NCI-H1092 (cell line): ENCODE results near the gene TLE5.
"Not testable (repeated sequence)": the region's sequence is repeated elsewhere in the genome, so short reads cannot be mapped to it uniquely, and the experiment has no call there.

Experiments
- DNase-seq: peaks from one replicate; lab custom pipeline; 2025; lab: John Stamatoyannopoulos, UW

The TLE5 gene

DNA sequence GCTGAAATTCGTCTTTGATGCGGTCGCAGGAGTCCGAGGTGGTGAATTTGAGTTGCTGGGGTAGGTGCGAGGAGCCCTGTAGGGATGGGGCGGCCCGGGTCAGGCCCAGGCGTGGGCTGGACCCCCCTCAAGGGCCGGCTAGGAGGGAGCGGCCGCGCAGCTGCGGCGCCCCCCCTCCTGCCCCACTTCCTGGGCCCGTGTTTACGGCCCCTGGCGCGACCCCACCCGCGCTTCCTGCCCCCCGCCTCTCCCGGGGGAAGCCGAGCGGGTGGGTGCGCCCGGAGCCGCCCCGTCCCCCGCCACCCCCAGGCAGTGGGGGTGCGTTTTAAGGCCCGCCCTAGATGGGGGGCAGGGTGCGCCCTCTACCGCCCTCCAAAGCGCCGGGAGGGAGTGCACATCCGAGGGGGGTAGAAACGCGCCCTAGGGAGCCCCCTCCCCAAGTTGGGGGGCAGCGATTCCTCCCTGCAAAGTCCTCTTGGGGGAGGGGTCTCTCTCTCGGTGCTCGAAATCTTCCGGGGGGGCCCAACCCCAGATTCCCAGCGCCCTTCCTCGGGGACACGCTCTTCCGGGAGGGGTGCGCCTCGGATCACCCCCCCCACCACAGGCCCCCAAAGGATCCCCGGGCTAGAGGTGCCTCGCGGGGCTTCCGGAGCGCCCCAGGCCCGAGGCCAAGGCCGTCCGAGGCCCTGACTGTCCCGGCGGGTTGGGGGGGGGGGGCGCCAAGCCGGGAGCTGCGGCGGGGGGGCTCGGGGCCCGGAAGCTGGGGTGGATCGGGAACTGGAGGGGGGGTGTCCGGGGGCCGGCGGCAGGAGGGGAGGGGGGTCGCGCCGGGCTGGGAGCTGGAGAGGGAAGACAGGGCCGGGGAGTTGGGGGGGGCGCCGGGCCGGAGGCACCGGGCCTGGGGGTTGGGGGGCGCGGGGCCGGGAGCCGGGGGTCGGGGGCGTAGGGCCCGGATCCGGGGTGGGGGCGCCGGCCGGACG is 823 bp downstream of the TLE5 start:
- no peak for DNase-seq

DNA sequence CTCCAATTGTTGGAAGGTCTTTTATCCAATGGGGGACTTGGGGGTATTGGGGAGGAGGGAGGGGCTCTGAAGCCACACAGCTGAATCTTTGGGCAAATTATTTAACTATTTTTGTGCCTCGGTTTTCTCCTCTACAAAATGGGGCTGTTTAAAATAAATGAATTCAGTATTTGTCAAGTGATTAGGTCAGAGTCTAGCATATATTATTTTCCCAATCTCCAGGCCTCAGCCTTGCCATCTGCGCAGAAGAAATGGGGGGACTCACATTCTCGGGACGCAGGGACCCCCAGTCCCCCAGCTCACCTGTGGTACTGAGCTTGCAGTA is 1.5 kb downstream of the TLE5 start:
- no peak for DNase-seq

DNA sequence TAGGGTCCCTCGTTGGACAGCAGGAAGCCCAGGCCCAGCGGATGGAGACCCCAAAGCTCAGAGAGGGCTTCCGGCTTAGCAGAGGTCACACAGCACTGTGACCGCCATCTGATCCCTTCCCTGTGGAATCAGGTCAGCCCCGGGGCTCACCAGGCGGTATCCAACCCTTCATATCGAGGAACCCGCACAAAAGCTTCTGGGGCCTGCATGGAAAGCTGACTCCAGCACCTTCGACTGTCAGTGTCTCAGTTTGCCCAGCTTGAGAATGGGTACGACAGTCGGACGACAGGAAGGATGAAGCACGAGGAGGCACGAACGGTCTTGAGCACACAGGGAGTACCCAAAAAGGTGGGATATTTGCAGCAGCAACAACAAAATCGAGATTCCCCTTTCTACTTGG is 2.6 kb downstream of the TLE5 start:
- DNase-seq: no peak

DNA sequence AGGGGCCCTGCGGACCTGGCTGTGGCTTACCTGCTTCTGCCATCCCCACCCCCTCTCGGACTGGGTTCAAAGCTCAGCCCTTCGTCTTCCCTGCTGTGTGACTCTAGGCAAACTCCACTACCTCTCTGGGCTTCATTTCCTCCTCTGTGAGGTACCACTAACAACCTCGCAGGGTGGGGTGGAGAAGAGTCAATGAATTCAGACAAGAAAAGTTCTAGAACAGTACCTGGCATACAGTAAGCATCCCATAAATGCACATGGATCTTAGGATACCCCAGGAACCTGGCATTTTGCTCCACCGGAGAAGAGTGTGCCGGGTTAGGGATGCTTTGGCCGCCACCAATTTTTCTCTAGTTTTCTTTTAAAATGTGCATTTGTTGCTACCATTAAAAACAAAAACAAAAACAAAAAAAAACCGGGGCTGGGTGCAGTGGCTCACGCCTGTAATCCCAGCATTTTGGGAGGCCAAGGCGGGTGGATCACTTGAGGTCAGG is 3.4 kb downstream of the TLE5 start:
- DNase-seq: no peak

DNA sequence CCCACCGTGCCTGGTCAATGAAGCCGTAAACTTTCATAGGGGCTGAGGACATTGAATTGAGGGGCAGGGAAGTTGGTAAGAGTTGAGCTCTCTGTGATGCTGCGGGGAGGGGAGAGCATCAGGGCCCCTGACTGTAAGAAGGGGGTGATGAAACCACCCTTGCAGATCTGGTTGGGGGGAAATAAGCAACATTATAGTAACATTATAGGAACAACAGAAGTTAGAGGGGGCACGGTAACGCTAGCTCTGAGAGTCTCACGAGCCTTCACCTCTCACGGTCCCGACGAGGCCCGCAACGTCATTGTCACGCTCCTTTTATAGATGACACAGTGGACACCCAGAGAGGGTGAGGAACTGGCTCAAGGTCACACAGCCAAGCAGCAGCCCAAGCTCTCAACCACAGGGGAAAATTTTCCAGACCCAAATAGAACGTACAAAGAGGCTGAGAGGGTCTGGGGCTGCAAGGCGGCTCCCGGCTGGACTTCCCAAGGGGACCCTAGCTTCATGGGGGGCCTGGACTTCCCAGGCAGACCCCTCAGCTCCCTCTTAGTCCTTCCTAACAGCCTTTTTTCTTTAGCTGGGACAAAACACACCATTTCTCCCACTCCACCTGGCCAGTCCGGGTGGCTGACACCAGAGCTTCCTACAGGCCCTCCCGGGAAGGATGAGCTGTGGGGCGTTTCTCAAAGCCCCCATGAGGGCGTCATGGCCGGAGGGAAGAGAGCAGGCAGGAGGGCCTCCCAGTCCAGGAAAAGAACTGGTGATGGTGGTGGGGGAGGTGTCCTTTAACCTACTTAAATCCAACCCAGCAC is 4.1 kb downstream of the TLE5 start:
- DNase-seq: no peak

DNA sequence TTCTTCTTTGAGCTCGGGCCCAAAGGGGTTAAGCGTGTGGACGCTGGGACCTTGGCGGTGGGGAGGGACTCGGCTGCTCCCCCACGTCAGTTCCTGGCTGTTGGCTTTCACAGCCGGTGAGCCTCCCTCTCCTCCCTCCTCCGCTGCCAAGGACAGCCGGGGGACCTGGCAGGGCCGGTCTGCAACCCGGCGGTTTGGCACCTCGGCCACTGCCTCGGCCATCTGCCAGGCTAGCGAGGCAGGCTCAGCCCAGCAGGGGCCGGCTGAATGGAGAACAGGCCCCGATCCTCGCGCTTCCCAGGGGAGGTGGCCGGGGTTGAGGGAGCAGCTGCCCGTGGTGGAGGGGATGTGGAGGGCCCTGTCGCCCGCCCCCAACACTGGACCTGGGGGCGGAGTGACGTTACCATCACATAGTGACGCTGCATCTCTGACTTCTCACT is 5.0 kb downstream of the TLE5 start:
- peak; percentile 86 for DNase-seq

DNA sequence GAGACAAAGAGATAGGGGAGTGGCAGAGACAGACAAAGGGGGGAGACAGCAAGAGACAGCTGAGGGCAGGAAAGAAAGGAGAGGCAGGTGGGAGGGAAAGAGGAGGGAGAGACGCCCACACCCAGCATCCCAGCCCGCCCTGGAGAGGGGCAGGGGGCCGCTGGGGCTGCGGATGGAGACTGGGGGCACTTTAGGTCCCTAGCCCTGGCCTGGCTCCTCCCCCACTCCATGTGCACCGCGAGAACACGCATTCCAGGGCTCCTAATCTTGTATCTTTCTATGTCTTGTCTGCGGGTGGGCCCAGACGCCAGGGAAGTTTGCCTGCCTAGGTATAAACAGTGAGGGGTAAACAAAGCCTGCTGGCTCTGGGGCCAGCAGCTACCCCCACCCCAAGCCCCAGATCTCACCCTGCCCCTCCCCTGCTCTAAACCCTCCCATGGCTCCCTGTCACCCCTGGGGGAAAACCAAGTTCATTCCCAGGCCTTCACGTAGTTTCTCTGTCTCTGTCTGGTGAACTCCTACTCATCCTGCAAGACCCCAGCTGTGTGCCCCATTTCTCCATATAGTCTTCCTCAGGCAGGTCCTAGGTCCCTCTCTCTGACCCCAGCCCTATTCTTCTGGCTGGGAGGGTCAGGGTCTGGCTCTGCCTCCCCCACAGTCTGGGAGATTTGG is 5.7 kb downstream of the TLE5 start:
- DNase-seq: no peak

DNA sequence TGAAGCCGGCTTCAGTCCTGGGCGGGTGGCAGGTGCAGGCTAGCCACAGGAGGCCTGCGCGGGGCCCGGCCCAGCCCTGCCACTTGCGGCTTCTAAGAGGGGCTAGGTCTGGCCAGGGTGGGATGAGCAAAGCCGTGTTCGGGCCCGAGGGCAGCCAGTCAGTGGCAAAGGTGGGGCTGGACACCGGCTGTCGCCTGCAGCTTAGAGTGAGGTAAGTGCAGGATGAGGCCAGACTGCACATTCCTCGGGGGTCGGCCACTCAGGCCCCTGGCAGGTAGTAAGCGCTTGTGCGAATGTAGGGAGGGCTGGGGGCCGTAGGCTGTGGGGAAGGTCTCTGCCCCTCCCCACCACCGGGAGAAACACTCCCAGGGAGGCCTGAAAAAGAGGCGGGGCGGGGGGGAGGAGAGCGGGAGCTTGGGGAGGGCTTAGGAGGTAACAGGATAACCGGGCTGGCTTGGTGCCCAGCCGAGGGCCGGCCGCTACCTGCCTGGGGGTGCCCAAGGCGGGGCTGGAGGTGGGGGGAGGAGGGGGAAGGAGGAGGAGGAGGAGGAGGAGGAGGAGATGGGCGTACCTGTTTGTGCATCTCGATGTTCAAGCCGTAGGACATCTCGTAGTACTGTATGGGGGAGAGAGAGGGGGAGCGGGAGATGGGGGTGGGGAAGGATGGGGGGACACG is 6.4 kb downstream of the TLE5 start:
- DNase-seq: peak; percentile 63

DNA sequence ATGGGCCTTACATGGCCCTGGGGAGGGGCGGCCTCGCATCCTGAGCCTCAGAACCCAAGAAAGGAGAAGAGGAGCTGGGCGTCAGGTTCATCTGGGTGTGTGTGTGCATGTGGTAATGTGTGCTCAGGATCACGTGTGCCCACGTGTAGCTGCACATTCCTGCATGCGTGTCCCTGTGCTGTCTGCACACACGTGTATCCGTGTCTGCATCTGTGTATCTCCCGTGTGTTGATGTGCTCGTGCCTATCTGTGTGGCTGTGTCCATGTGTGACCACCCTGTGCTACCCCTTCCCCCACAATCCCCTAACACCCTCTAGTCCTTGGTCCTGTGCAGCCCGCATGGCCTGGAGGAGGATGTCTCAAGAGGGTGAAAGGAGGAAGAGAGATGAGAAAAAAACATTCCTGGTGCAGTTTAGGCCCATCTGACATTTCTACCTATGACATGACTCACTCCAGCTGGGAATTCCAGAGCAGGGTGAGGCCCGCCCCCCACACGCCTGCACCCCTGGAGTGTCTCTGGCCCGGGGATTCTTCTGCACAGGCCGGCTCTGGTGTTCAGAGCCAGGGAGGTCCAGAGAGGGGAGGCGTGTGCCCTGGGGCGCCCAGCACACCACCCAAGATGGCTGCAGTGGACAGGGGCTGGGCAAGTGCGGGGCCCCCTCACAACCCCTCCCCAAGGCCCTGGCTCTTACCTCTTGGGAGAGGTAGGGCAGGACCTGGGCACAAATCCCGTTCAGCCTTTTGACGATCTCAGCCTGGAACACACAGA is 7.1 kb downstream of the TLE5 start:
- no peak for DNase-seq

DNA sequence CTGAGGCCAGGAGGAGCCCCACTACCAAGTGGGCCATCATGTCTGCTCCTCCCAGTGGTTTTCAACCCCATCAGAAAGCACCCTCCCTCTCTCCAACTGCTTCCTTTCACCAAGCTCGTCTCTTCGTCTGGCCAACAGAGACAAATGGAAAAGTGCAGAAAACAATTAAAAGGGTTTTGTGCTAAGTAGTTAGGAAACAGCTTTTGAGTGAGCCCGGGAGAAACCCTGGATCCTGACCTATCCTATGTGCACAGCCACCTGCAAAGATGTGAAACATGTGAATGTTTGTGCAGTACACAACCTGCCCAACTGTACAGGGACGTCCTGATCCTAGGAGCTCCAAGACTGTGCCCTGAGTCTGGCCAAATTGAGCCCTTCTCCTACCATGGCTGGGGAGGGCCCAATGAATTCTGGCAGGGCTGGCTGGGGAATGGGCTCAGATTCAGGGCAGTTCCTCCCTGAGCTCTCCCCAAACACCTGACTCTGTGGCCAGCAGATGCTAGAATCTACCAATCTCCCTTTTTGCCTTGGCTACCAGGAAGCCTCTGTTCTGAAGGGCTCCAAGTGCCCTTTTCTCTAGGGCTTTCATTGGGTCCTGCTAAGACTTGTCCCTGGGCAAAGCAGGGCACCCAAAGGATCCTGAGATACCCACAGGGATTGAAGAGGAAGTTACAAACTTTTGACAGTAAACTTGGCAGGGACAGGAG is 7.9 kb downstream of the TLE5 start:
- no peak for DNase-seq

DNA sequence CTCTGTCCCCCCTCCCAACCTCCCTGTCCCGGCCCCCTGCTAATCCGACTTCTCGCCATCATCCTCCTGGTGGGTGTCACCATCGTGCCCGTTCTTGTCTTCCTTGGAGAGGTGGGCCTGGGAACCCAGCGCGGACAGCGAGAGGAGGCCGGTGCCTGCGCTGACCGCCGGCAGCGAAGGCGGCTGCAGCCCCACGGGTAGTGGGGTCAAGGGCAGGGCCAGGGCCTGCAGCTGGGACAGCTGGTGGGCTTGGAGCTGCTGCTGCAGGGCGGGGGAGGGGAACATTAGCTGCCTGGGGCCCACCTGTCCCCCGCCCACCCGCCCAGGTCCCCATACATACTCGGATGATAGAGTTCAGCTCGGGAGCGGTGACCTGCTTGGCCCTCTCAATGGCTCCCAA is 8.5 kb downstream of the TLE5 start:
- DNase-seq: no peak

DNA sequence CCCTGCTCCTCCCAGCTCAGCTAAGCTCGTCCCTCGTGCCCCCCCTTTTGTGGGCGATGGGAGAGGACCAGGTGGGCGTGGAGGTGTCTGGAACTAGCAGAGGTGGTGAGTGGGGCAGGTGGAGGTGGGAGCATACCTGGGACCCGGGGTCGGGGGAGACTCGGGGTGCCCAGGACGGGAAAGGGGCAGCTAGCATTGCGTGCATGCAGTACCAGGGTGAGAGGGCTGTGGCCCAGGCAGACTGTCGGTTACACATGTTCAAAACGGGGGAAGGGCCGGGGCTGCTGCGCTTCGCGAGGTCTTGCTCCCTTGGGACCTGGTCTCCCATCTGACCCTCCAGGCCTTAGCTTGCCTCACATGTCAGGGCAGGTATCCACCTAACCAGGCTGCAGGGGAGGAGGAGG is 9.1 kb downstream of the TLE5 start:
- no peak for DNase-seq

DNA sequence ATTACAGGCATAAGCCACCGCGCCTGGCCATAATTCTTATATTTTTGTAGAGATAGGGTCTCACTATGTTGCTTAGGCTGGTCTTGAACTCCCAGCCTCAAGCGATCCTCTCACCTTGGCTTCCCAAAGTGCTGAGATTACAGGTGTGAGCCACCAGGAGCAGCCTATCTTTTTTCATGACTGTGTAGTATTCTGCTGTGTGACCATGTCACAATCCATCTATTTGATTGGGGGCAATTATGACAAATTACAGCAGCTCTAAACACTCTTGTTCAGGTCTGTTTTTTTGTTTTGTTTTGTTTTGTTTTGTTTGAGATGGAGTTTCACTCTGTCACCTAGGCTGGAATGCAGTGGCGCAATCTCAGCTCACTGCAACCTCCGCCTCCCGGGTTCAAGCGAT is 12.3 kb downstream of the TLE5 start:
- DNase-seq: not testable (repeated sequence)

DNA sequence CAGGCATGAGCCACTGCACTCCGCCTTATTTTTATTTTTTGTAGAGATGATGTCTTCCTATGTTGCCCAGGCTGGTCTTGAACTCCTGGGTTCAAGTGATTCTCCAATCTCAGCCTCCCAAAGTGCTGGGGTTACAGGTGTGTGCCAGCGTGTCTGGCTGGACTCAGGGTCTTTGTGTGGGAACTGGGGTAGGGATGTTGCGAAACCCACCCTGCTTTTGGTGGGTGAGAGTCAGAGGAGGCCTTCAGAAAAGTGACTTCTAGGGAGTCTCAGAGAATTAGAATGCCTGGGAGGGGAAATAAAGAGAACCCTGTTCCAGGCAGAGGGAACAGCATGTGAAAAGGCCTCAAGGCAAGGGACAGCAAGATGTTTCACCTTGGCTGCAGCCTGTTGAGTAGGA is 13.2 kb downstream of the TLE5 start:
- DNase-seq: no peak

DNA sequence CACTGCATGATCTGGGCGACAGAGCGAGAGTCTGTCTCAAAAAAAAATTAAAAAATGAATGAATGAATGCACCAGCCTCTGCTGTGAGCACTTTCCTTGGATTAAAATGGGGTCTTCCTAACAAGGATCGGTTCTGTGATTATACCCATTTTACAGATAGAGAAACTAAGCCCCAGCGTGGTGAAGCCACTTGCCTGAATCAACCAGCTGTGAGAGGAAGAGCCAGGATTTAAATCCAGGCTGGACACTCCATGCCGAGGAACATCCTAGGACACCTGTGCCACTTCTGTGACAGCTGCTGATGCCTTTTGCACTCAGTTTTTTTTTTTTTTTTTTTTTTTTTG is 14.1 kb downstream of the TLE5 start:
- no peak for DNase-seq

DNA sequence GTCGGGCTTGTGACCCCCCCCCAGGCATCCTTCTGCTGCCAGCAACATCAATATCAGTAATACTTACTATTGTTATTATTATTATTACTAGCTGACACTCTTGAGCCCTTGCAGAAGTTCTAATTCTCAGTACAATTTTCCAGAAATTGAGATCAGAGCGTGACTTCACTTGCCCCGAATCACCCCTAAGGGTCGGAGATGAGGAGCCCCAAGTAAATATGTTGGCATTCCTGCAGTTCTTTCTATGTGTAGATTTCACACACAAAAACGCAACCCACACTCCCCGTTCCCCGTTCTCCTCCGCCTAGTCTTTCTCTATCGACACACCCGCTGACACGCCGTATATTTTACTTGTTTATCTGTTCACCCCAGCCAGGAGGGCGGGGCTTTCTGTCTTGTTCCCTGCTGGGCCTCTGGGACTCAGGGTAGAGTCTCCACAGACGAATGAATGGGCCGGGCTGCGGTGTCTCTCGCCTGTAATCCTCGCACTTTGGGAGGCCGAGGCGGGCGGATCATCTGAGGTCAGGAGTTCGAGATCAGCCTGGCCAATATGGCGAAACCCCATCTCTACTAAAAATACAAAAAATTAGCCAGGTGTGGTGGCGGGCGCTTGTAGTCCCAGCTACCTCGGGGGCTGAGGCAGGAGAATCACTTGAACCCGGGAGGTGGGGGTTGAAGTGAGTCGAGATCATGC is 14.7 kb downstream of the TLE5 start:
- peak; percentile 63 for DNase-seq

DNA sequence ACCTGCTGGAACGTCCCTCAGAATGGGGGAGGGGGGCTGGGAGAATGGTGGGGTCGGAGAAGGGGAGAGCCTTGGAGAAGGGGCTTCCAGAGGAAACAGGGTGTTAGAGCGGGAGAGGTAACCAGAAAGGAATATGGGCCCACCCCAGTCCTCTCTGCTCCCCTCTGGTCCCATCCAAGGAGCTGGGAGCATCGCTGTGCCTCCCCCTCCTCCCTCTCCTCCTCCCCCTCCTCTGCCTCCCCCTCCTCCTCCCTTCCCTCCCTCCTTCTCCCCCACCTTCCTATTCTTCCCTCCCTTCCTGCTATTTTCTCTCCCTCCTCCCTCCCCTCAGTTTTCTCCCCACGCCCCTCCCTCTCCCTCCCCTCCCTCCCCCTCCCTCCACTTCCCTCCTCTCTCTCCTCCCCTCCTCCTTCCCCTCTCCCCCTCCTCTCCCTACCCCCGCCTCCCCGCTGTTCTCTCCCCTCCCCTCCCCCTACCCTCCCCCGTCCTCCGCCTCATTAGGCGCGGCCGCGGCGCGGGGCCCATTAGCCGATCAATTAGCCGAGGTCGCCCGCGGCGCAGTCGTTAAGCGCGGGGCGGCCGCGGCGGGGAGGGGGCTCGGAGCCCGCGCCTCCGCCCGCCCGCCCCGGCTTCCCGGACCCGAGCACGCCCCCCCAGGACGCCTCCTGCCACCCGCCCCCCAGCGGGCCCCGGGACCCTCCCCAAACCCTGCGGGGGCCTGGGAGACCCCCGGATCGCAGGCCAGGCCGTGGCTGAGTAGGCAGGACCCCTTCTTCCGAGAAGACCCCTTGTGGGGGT is 15.4 kb downstream of the TLE5 start:
- DNase-seq: no peak

DNA sequence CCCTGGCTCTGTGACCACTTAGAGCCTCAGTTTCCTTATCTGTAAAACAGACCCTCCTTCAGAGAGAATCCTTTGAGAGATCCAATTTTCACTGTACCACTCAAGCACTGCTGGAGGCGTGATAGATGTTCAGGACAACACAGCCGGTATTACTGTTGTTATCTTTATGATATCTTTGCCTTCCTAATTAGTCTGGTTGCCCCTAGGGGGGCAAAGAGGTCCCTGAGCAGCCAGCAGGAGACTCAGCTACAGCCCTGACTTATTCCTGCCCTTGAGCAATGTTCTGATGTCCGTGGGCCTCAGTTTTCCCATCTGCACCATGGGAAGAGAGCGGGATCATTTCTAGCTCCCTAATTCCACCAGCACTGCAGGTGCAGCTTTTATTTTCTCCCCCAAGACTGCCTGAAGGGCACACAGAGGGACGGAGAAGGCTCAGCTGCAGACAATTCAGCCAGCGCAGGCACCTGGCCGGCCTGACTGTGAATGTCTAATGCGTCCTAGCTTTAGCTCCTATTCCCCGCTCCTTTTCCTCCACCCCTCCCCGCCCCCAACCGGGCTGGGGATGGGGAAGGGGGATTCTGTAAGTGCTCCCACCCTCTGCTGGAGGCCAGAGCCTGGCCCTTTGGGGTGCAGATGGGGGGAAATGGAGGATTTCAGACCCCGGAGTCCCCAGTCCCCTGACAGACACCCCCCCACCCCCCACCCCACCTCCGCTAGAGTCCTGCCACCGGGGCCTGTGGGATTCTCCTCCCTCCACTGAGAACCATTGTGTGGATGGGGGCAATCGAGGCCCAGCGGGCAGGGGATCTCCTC is 16.2 kb downstream of the TLE5 start:
- no peak for DNase-seq
